ENCODE results near the gene KLHL15. TPM values are rescaled to one million over a fixed set of nuclear protein-coding genes. Genes with fewer than 3 reads are reported as not detected.

The KLHL15 gene
- total and polyA plus RNA-seq, 7 experiments from 2014 or later: 2.1 to 20.9 (median 9.8) TPM

DNA sequence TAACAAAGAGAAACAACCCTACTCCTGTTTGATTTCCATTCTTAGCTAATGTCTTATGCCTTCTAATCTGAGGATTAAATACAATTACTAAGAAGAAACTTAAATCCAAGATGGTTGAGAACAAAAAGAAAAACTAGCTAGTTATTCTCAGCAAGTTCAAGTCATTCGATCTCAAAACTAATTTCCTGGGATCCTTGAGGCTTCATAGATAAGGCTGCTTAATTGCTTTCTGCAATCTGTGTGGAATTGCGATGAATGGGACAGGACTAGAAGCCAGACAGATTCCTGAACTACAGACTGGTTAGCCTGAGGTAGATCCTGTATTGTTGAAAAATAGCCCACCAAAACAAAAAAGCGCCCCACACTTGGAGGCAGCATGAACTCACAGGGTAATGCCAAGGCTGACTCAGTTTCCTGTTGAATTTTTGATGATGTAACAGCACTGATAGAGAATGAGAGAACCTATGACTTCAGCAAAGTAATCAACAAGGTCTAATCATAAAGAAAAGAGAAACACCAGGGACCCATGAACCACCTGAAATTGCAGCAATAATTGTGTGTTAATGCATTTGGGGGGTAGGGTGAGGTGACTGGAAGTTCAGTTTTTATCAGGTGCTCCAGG, 33.9 kb downstream of the KLHL15 start:
- Histone ChIP-seq H3K9me3 (ENCODE audit: control insufficient read depth in 2 of 3, low read length in 3 of 3) (no peaks in the 10 kb centered on the region), H3K27me3 (ENCODE audit: control insufficient read depth in 2 of 2, insufficient read depth in 2 of 2, low read length in 2 of 2) (no peaks in the 10 kb centered on the region), H3K27ac (ENCODE audit: low read depth, low read length) (no peak overlapping the region), H3K4me1 (ENCODE audit: control insufficient read depth in 2 of 2, insufficient read depth in 2 of 2, low read length in 2 of 2) (no peaks in the 10 kb centered on the region), H3K36me3 (ENCODE audit: control insufficient read depth in 2 of 3, insufficient read depth in 3 of 3, low read length in 3 of 3) (peaks cover 0 to 8% (median 0%) of the 10 kb centered on the region in 3 experiments), H3K4me3 (ENCODE audit: low read length) (no peak overlapping the region)
- DNase-seq (no peak), ATAC-seq (no peak)
- peaks cover 3 to 24% (median 8%) of the 10 kb centered on the region in 7 donors for H3K4me1 Mint-ChIP-seq
- peaks cover 0 to 20% (median 10%) of the 10 kb centered on the region in 5 donors for H3K36me3 Mint-ChIP-seq
- ChIA-PET CTCF (no interaction called here), POLR2A (interaction anchor here (1.1 kb wide), 1 partner anchor 33 kb away, joined by 3 read pairs; no protein-coding TSS in a partner anchor)
- no peaks in the 10 kb centered on the region for H3K27me3 Mint-ChIP-seq
- H3K27ac Mint-ChIP-seq: peak overlapping the region in 1 of 9 donors; percentile 31
- H3K4me3 Mint-ChIP-seq: no peak overlapping the region
- H3K9me3 Mint-ChIP-seq: no peaks in the 10 kb centered on the region
- intact Hi-C loops (cut with micrococcal nuclease): no loop called here

DNA sequence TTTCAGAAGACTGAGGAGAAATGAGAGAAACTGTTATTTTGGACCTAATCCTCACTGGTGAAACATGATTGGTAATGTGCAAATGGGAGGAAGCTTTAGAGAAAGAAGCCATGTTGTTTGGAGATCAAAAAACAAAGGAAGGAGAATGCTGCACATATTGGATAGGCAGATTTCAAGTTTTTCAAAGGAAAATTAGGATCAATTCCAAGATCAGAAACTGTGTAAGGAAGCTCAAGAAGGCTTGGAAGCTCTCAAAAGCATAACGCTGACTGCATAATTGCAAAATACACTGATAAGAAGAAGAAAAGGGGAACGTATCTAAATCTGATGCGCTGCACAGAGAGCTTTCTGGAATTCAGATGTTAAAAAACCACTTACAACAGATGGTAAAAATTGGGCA, 34.6 kb downstream of the KLHL15 start:
- intact Hi-C loops (cut with micrococcal nuclease): no loop called here
- no peak overlapping the region for H3K4me3 ChIP-seq (ENCODE audit: low read length)
- DNase-seq (no peak), ATAC-seq (no peak)
- H3K36me3 Mint-ChIP-seq: peaks cover 0 to 20% (median 13%) of the 10 kb centered on the region in 5 donors
- peak overlapping the region in 1 of 9 donors; percentile 31 for H3K27ac Mint-ChIP-seq
- no peak overlapping the region for H3K27ac ChIP-seq (ENCODE audit: low read depth, low read length)
- peaks cover 3 to 24% (median 8%) of the 10 kb centered on the region in 7 donors for H3K4me1 Mint-ChIP-seq
- H3K9me3 ChIP-seq (ENCODE audit: control insufficient read depth in 2 of 3, low read length in 3 of 3): no peaks in the 10 kb centered on the region
- CTCF ChIA-PET: no interaction called here
- no peaks in the 10 kb centered on the region for H3K27me3 Mint-ChIP-seq
- no peak overlapping the region for H3K4me3 Mint-ChIP-seq
- no peaks in the 10 kb centered on the region for H3K27me3 ChIP-seq (ENCODE audit: control insufficient read depth in 2 of 2, insufficient read depth in 2 of 2, low read length in 2 of 2)
- no peaks in the 10 kb centered on the region for H3K9me3 Mint-ChIP-seq
- H3K36me3 ChIP-seq (ENCODE audit: control insufficient read depth in 2 of 3, insufficient read depth in 3 of 3, low read length in 3 of 3): peaks cover 0 to 14% (median 4%) of the 10 kb centered on the region in 3 experiments
- POLR2A ChIA-PET: interaction anchor here (1.1 kb wide), 1 partner anchor 33 kb away, joined by 3 read pairs; no protein-coding TSS in a partner anchor
- H3K4me1 ChIP-seq (ENCODE audit: control insufficient read depth in 2 of 2, insufficient read depth in 2 of 2, low read length in 2 of 2): no peaks in the 10 kb centered on the region

DNA sequence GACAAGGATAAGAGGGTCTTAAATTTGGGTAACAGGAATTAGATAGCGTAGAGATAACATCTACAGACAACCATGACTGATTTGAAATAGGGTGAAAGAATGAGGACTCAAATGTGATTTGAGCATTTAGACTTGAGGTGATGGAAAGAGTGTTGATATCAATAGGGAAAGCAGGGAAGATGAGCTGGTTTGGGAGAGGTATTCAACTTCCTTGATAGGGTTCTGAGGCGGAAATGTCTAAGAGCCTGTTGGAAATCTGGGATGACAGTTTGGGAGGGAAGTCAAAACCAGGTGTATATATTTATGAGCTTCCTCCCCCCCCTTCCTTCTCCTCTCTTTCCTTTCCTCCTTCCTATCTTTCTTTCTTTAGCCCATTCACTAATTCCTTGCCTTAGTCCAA, 36.5 kb downstream of the KLHL15 start:
- ATAC-seq (no peak), DNase-seq (no peak)
- Mint-ChIP-seq H3K4me3 (no peak overlapping the region), H3K4me1 (peaks cover 3 to 26% (median 8%) of the 10 kb centered on the region in 7 donors), H3K9me3 (no peaks in the 10 kb centered on the region), H3K27ac (peak overlapping the region in 3 of 9 donors; percentile 3 to 82 (median 32)), H3K27me3 (no peaks in the 10 kb centered on the region), H3K36me3 (peaks cover 0 to 20% (median 12%) of the 10 kb centered on the region in 5 donors)
- Histone ChIP-seq H3K9me3 (ENCODE audit: control insufficient read depth in 2 of 3, low read length in 3 of 3) (no peaks in the 10 kb centered on the region), H3K27ac (ENCODE audit: low read depth, low read length) (no peak overlapping the region), H3K36me3 (ENCODE audit: control insufficient read depth in 2 of 3, insufficient read depth in 3 of 3, low read length in 3 of 3) (peaks cover 0 to 14% (median 4%) of the 10 kb centered on the region in 3 experiments), H3K27me3 (ENCODE audit: control insufficient read depth in 2 of 2, insufficient read depth in 2 of 2, low read length in 2 of 2) (no peaks in the 10 kb centered on the region), H3K4me1 (ENCODE audit: control insufficient read depth in 2 of 2, insufficient read depth in 2 of 2, low read length in 2 of 2) (no peaks in the 10 kb centered on the region), H3K4me3 (ENCODE audit: low read length) (no peak overlapping the region)
- CTCF ChIA-PET: interaction anchor here (0.6 kb wide), 1 partner anchor 60 kb away, joined by 3 read pairs; no protein-coding TSS in a partner anchor
- POLR2A ChIA-PET: no interaction called here
- intact Hi-C loops (cut with micrococcal nuclease): no loop called here

DNA sequence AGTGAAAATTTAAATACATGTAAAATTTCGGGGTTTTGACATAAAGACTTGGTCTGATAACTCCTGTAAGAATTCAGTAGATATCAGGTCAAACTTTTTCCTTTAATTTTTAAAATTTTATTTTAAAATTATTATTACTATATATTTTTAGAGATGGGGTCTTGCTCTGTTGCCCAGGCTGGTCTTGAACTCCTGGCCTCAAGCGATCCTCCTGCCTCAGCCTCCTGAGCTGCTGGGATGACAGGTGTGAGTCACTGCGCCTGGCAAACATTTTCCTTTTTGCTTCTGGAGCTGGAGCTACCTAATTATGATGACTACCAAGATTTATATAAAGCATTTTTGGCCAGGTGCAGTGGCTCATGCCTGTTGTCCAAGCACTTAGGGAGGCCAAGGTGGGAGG, 37.3 kb downstream of the KLHL15 start:
- Histone ChIP-seq H3K4me3 (ENCODE audit: low read length) (no peak overlapping the region), H3K27ac (ENCODE audit: low read depth, low read length) (no peak overlapping the region), H3K9me3 (ENCODE audit: control insufficient read depth in 2 of 3, low read length in 3 of 3) (no peaks in the 10 kb centered on the region), H3K4me1 (ENCODE audit: control insufficient read depth in 2 of 2, insufficient read depth in 2 of 2, low read length in 2 of 2) (no peaks in the 10 kb centered on the region), H3K36me3 (ENCODE audit: control insufficient read depth in 2 of 3, insufficient read depth in 3 of 3, low read length in 3 of 3) (peaks cover 0 to 14% (median 4%) of the 10 kb centered on the region in 3 experiments), H3K27me3 (ENCODE audit: control insufficient read depth in 2 of 2, insufficient read depth in 2 of 2, low read length in 2 of 2) (no peaks in the 10 kb centered on the region)
- Mint-ChIP-seq H3K36me3 (peaks cover 0 to 20% (median 12%) of the 10 kb centered on the region in 5 donors), H3K27ac (no peak overlapping the region), H3K9me3 (no peaks in the 10 kb centered on the region), H3K4me1 (peaks cover 3 to 26% (median 8%) of the 10 kb centered on the region in 7 donors), H3K4me3 (no peak overlapping the region), H3K27me3 (no peaks in the 10 kb centered on the region)
- no peak for DNase-seq
- CTCF ChIA-PET: no interaction called here
- intact Hi-C loops (cut with micrococcal nuclease): no loop called here
- POLR2A ChIA-PET: no interaction called here
- no peak for ATAC-seq

DNA sequence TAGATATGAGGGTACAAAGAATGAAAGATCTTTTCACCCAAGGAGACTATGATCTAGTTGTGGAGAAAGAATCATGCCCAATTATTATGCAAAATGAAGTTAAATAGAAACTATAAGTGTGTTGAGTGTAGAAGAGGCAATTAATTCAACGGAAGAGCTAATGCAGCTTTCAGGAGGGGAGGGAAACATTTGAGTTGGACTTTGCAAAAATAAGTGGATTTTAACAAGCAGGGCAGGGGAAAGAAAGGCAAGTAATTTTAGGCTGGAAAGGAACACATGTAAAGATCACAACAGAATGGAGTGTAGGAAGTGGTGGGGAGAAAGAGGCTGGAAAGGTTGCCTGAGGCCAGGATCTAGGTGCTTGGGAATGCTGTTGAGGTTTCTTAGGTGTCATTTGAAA, 44.1 kb downstream of the KLHL15 start:
- H3K4me1 ChIP-seq (ENCODE audit: control insufficient read depth in 2 of 2, insufficient read depth in 2 of 2, low read length in 2 of 2): no peaks in the 10 kb centered on the region
- intact Hi-C loops (cut with micrococcal nuclease): no loop called here
- no peak overlapping the region for H3K4me3 ChIP-seq (ENCODE audit: low read length)
- CTCF ChIA-PET: no interaction called here
- H3K27me3 Mint-ChIP-seq: no peaks in the 10 kb centered on the region
- no peak for ATAC-seq
- peak overlapping the region in 4 of 9 donors; percentile 3 to 35 (median 23) for H3K27ac Mint-ChIP-seq
- no peak overlapping the region for H3K27ac ChIP-seq (ENCODE audit: low read depth, low read length)
- H3K4me1 Mint-ChIP-seq: peaks cover 0 to 10% (median 6%) of the 10 kb centered on the region in 7 donors
- H3K36me3 ChIP-seq (ENCODE audit: control insufficient read depth in 2 of 3, insufficient read depth in 3 of 3, low read length in 3 of 3): peaks cover 0 to 4% (median 2%) of the 10 kb centered on the region in 3 experiments
- POLR2A ChIA-PET: interaction anchor here (0.8 kb wide), 1 partner anchor 22 kb away, joined by 4 read pairs; no protein-coding TSS in a partner anchor
- DNase-seq: no peak
- H3K9me3 ChIP-seq (ENCODE audit: control insufficient read depth in 2 of 3, low read length in 3 of 3): no peaks in the 10 kb centered on the region
- no peaks in the 10 kb centered on the region for H3K9me3 Mint-ChIP-seq
- no peak overlapping the region for H3K4me3 Mint-ChIP-seq
- no peaks in the 10 kb centered on the region for H3K27me3 ChIP-seq (ENCODE audit: control insufficient read depth in 2 of 2, insufficient read depth in 2 of 2, low read length in 2 of 2)
- peaks cover 0 to 13% (median 4%) of the 10 kb centered on the region in 5 donors for H3K36me3 Mint-ChIP-seq

DNA sequence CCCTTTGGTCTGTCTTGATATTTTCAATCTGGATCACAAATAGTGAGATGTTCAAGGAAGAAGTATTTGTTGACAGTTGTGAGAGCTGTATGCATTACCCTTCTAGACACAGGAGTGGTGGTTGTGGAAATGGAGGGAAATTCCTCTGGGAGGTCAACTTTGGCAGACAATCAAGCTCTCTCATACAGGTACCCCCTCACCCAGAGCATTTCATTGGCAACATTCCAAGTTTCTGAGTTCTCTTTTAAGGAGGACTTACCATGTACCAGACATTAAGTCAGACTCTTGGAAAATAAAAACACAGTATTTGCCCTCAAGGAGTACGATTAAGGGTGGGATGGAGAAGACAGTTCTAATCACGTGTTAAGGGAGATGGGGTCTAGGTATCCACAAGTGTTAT, 45.3 kb downstream of the KLHL15 start:
- H3K36me3 Mint-ChIP-seq: peaks cover 0 to 12% (median 4%) of the 10 kb centered on the region in 5 donors
- no peaks in the 10 kb centered on the region for H3K27me3 ChIP-seq (ENCODE audit: control insufficient read depth in 2 of 2, insufficient read depth in 2 of 2, low read length in 2 of 2)
- no peaks in the 10 kb centered on the region for H3K27me3 Mint-ChIP-seq
- H3K9me3 ChIP-seq (ENCODE audit: control insufficient read depth in 2 of 3, low read length in 3 of 3): no peaks in the 10 kb centered on the region
- H3K27ac ChIP-seq (ENCODE audit: low read depth, low read length): no peak overlapping the region
- ATAC-seq: no peak
- DNase-seq: no peak
- POLR2A ChIA-PET: no interaction called here
- H3K27ac Mint-ChIP-seq: peak overlapping the region in 2 of 9 donors; percentile 13 to 76
- CTCF ChIA-PET: no interaction called here
- no peaks in the 10 kb centered on the region for H3K36me3 ChIP-seq (ENCODE audit: control insufficient read depth in 2 of 3, insufficient read depth in 3 of 3, low read length in 3 of 3)
- H3K4me3 Mint-ChIP-seq: no peak overlapping the region
- no peak overlapping the region for H3K4me3 ChIP-seq (ENCODE audit: low read length)
- H3K4me1 Mint-ChIP-seq: peaks cover 0 to 10% (median 6%) of the 10 kb centered on the region in 7 donors
- intact Hi-C loops (cut with micrococcal nuclease): no loop called here
- H3K4me1 ChIP-seq (ENCODE audit: control insufficient read depth in 2 of 2, insufficient read depth in 2 of 2, low read length in 2 of 2): no peaks in the 10 kb centered on the region
- H3K9me3 Mint-ChIP-seq: no peaks in the 10 kb centered on the region

DNA sequence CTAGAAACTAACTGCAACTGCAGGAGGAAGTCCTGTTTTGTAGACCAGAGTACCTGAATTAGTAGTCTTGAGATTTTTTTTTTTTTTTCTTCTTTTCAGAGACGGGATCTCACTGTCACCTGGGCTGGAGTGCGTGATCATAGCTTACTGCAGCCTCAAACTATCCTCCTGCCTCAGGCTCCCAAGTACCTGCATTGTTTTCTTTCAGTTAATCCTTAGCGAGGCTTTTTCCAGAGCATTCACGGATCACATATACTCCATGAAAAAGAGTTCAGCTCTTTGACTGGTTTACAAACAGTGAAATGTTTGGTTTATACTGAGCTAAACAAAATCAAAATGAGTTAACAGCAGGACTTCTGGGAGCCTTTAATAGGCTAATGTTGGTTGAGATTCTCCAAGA, 45.8 kb downstream of the KLHL15 start:
- no peaks in the 10 kb centered on the region for H3K27me3 Mint-ChIP-seq
- intact Hi-C loops (cut with micrococcal nuclease): no loop called here
- peaks cover 0 to 8% (median 3%) of the 10 kb centered on the region in 7 donors for H3K4me1 Mint-ChIP-seq
- H3K27ac Mint-ChIP-seq: no peak overlapping the region
- ChIA-PET CTCF (interaction anchor here (0.6 kb wide), 1 partner anchor 1963 kb away, joined by 3 read pairs; no protein-coding TSS in a partner anchor), POLR2A (no interaction called here)
- H3K9me3 Mint-ChIP-seq: no peaks in the 10 kb centered on the region
- H3K4me1 ChIP-seq (ENCODE audit: control insufficient read depth in 2 of 2, insufficient read depth in 2 of 2, low read length in 2 of 2): no peaks in the 10 kb centered on the region
- H3K36me3 Mint-ChIP-seq: peaks cover 0 to 12% (median 4%) of the 10 kb centered on the region in 5 donors
- no peak overlapping the region for H3K4me3 Mint-ChIP-seq
- H3K27ac ChIP-seq (ENCODE audit: low read depth, low read length): no peak overlapping the region
- no peaks in the 10 kb centered on the region for H3K9me3 ChIP-seq (ENCODE audit: control insufficient read depth in 2 of 3, low read length in 3 of 3)
- DNase-seq: no peak
- ATAC-seq: no peak
- H3K36me3 ChIP-seq (ENCODE audit: control insufficient read depth in 2 of 3, insufficient read depth in 3 of 3, low read length in 3 of 3): no peaks in the 10 kb centered on the region
- H3K4me3 ChIP-seq (ENCODE audit: low read length): no peak overlapping the region
- no peaks in the 10 kb centered on the region for H3K27me3 ChIP-seq (ENCODE audit: control insufficient read depth in 2 of 2, insufficient read depth in 2 of 2, low read length in 2 of 2)

All from naive thymus-derived CD4-positive, alpha-beta T cell (primary cell).